ENCODE results near the gene NCOA3. TPM values are rescaled to one million over a fixed set of nuclear protein-coding genes. Genes with fewer than 3 reads are reported as not detected.

Gene NCOA3
- total RNA-seq, 1 donor, result 53.3 TPM

GRCh38 chr20:47557218-47557617, 55.5 kb downstream of the NCOA3 start:
- H3K4me3 ChIP-seq (ENCODE audit: low read depth, low read length), result no peak overlapping the region
- no peak for DNase-seq (ENCODE audit: low read depth)
- TF ChIP-seq CTCF (IDR thresholded peaks at IDR 0.05; ENCODE audit: insufficient read depth, low read length), result no peak

GRCh38 chr20:47557791-47558190, 56.1 kb downstream of the NCOA3 start:
- TF ChIP-seq CTCF (IDR thresholded peaks at IDR 0.05; ENCODE audit: insufficient read depth, low read length), result no peak
- H3K4me3 ChIP-seq (ENCODE audit: low read depth, low read length), result no peak overlapping the region
- DNase-seq (ENCODE audit: low read depth), result no peak

- TF ChIP-seq CTCF (IDR thresholded peaks at IDR 0.05; ENCODE audit: insufficient read depth, low read length), result no peak
- DNase-seq (ENCODE audit: low read depth), result peak; percentile 48
- no peak overlapping the region for H3K4me3 ChIP-seq (ENCODE audit: low read depth, low read length)
Measured at GRCh38 chr20:47558295-47559066, 56.8 kb downstream of the NCOA3 start.

GRCh38 chr20:47559141-47559540, 57.5 kb downstream of the NCOA3 start:
- TF ChIP-seq CTCF (IDR thresholded peaks at IDR 0.05; ENCODE audit: insufficient read depth, low read length), result no peak
- peak; percentile 46 for DNase-seq (ENCODE audit: low read depth)
- H3K4me3 ChIP-seq (ENCODE audit: low read depth, low read length), result no peak overlapping the region

- no peak overlapping the region for H3K4me3 ChIP-seq (ENCODE audit: low read depth, low read length)
- TF ChIP-seq CTCF (IDR thresholded peaks at IDR 0.05; ENCODE audit: insufficient read depth, low read length), result no peak
- peak; percentile 84 for DNase-seq (ENCODE audit: low read depth)
Measured at GRCh38 chr20:47561180-47561579, 59.5 kb downstream of the NCOA3 start.

- no peak for TF ChIP-seq CTCF (IDR thresholded peaks at IDR 0.05; ENCODE audit: insufficient read depth, low read length)
- no peak for DNase-seq (ENCODE audit: low read depth)
- H3K4me3 ChIP-seq (ENCODE audit: low read depth, low read length), result no peak overlapping the region
Measured at GRCh38 chr20:47561603-47562583, 60.2 kb downstream of the NCOA3 start.

Measured in fibroblast of the aortic adventitia (primary cell).